Right lobe of liver (tissue), 6 donors: ENCODE data around the gene TIGD2. TPM values are rescaled to one million over a fixed set of nuclear protein-coding genes. Genes with fewer than 3 reads are reported as not detected.

Source experiments
- ATAC-seq, 4 donors: fragments of 200-7000 bp; cut with Tn5 transposase; one replicate each; pipeline ENCODE4 v1.9.1; 2020; ENCODE audit warnings: mild to moderate bottlenecking in 4 of 4, moderate library complexity in 4 of 4
- DNase-seq, 3 donors: peaks; one replicate each; pipeline ENCODE4 v3.0.0-alpha.2; 2020
- H3K27ac ChIP-seq, 3 donors: fragments of 200-600 bp; one replicate each; pipeline ENCODE4 v1.8.0; 2022
- H3K27me3 ChIP-seq, 2 donors: fragments of 200-600 bp; one replicate each; pipeline ENCODE4 v1.8.0; 2022
- H3K36me3 ChIP-seq, 4 donors: fragments of 200-600 bp; sonication (generic) in 1 of 4; one replicate each; pipeline versions ENCODE4 v1.5.1 to v1.8.0; 2017 to 2022; ENCODE audit warnings: control low read depth in 1 of 4
- H3K4me1 ChIP-seq, 4 donors: fragments of 200-600 bp; sonication (generic) in 1 of 4; one replicate each; pipeline versions ENCODE4 v1.5.1 to v1.8.0; 2017 to 2022; ENCODE audit warnings: control low read depth in 1 of 4
- H3K4me3 ChIP-seq, 3 donors: fragments of 200-600 bp; one replicate each; pipeline ENCODE4 v1.8.0; 2022
- H3K9me3 ChIP-seq, 4 donors: fragments of 200-600 bp; sonication (generic) in 1 of 4; one replicate each; pipeline versions ENCODE4 v1.5.1 to v1.8.0; 2017 to 2022; ENCODE audit warnings: control low read depth in 1 of 4
- CTCF ChIP-seq, 4 donors: fragments of 200-600 bp in 3 of 4; fragments of 450-650 bp in 1 of 4; IDR thresholded peaks; one replicate each; pipeline versions ENCODE4 v1.5.1 to v1.8.0; 2016 to 2022; ENCODE audit warnings: antibody characterized with exemption in 4 of 4, mild to moderate bottlenecking in 2 of 4
- POLR2A ChIP-seq: fragments of 450-650 bp; IDR thresholded peaks from one replicate; pipeline ENCODE4 v1.6.1; 2017; ENCODE audit warnings: antibody characterized with exemption, mild to moderate bottlenecking
- WGBS: methylation state at CpG from one replicate; pipeline ENCODE4 v1.1.6; 2018; ENCODE audit warnings: low coverage, low lambda C conversion rate; ENCODE audit not compliant: insufficient coverage; ENCODE audit errors: missing lambda C conversion rate; 5-methylcytosine and 5-hydroxymethylcytosine counted together
- intact Hi-C, 2 donors: fragments of 100-400 bp; cut with DNase I; formaldehyde crosslinking; loops; one replicate each; pipeline versions ENCODE4 v1.11.2 to v1.14.1; 2022
- total RNA-seq, 6 experiments: library from RNA; depleted of rRNA in 2 of 6; stranded (reverse); fragments of >200 nt in 2 of 6; fragmentation: NEBNext Ultra II Directional in 3 of 6; extraction: Animal tissue kit (Norgen Biotek cat#: 25700) in 3 of 6; gene quantifications; one replicate each; pipeline versions ENCODE4 v1.1.0 to v1.2.4, GENCODE V29; 2016 to 2023
- donor health status: DM: no; HTN: yes; CAD: no.
- donor health status: DM: no; HTN: no; CAD: no.
- donor health status: DM: no; HTN: no; CAD: no.
- donor health status: DM: no; HTN: yes; CAD: no.
- donor health status: DM: no; HTN: yes; CAD: no.

The TIGD2 gene
- total RNA-seq, 6 experiments from 2014 or later = 8.5 to 16.8 (median 13.8) TPM

DNA sequence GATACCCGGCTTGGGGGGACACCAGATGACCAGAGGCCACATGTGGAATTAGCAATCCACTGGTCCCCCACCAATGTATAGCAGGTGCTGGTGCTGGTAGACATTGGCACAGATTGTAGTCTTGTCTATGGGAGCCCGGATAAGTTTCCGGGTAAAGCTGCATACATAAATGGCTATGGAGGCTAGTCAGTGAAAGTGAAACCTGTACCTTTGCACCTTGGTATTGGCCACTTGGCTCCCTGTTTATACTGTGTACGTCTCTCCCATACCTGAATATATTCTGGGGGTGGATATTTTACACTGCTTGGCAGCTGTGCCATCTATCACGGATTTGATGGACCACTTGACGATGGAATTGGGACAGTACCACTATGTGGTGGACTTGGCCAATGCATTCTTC lies 5.6 kb upstream of the TIGD2 start:
- DNase-seq (no peak), ATAC-seq (no peak)
- no peak overlapping the region for H3K27ac ChIP-seq
- intact Hi-C loops = no loop called here
- no peak for TF ChIP-seq POLR2A
- no peak for TF ChIP-seq CTCF (IDR thresholded peaks at IDR 0.05)
- no peaks in the 10 kb centered on the region for H3K27me3 ChIP-seq
- WGBS = 94% methylated on average over 5 of the region's 6 CpGs
- no peaks in the 10 kb centered on the region for H3K36me3 ChIP-seq
- no peak overlapping the region for H3K4me3 ChIP-seq
- no peaks in the 10 kb centered on the region for H3K4me1 ChIP-seq
- no peaks in the 10 kb centered on the region for H3K9me3 ChIP-seq

DNA sequence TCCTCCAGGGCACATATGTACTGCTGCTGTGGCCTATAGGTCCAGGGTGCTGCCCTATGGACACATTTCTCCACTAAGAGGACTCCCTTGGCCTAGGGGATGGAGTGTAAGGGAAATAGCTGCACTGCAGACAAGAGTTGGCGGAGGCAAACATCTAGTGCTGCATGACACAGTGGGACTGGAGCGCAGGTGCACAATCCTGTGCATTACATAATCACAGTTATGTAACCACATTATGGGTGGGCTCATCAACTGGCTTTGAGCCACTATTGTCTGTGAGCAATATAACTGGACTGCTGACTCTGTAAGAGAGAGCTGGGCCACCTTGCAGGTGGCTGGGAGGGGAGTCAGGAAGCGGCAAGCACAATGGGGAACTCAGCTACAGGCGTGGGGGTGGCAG lies 3.2 kb upstream of the TIGD2 start:
- 100% methylated on average over 3 of the region's 4 CpGs for WGBS
- no peak overlapping the region for H3K27ac ChIP-seq
- H3K4me1 ChIP-seq = peaks cover 0 to 8% (median 0%) of the 10 kb centered on the region in 4 donors
- TF ChIP-seq POLR2A = no peak
- no peak for TF ChIP-seq CTCF (IDR thresholded peaks at IDR 0.05)
- H3K27me3 ChIP-seq = no peaks in the 10 kb centered on the region
- DNase-seq = no peak
- intact Hi-C loops = no loop called here
- ATAC-seq = no peak
- no peak overlapping the region for H3K4me3 ChIP-seq
- no peaks in the 10 kb centered on the region for H3K36me3 ChIP-seq
- no peaks in the 10 kb centered on the region for H3K9me3 ChIP-seq

GRCh38 chr4:89109841-89110540 lies 1.3 kb upstream of the TIGD2 start:
- H3K9me3 ChIP-seq = no peaks in the 10 kb centered on the region
- TF ChIP-seq CTCF (IDR thresholded peaks at IDR 0.05) (no peak), POLR2A (no peak)
- no peaks in the 10 kb centered on the region for H3K27me3 ChIP-seq
- WGBS = 56% methylated on average over 10 of the region's 10 CpGs
- no peak for ATAC-seq
- intact Hi-C loops = no loop called here
- H3K36me3 ChIP-seq = no peaks in the 10 kb centered on the region
- H3K4me1 ChIP-seq = peaks cover 0 to 27% (median 7%) of the 10 kb centered on the region in 4 donors
- H3K27ac ChIP-seq = no peak overlapping the region
- H3K4me3 ChIP-seq = peak overlapping the region in 2 of 3 donors; percentile 77 to 85
- no peak for DNase-seq

- intact Hi-C loops = no loop called here
- Histone ChIP-seq H3K4me3 (peak overlapping the region; percentile 77 to 90 (median 85)), H3K4me1 (peaks cover 0 to 31% (median 10%) of the 10 kb centered on the region in 4 donors), H3K27ac (peak overlapping the region; percentile 83 to 95 (median 92)), H3K27me3 (no peaks in the 10 kb centered on the region), H3K36me3 (no peaks in the 10 kb centered on the region), H3K9me3 (no peaks in the 10 kb centered on the region)
- 3% methylated on average over 15 of the region's 30 CpGs for WGBS
- DNase-seq (peak in 1 of 3 donors; percentile 26), ATAC-seq (no peak)
- no peak for TF ChIP-seq CTCF (IDR thresholded peaks at IDR 0.05)
- TF ChIP-seq POLR2A = no peak
Observed at GRCh38 chr4:89110541-89110985, 770 bp upstream of the TIGD2 start.
